Measurements from ENCODE around the gene SLC25A11. TPM values are rescaled to one million over a fixed set of nuclear protein-coding genes. Genes with fewer than 3 reads are reported as not detected.

SLC25A11 gene
- total RNA-seq, 1 experiment from 2014 or later: 75.1 TPM

- ChIA-PET RAD21 (ENCODE audit: low non-redundant PET in 1 of 2, low total read pairs in 2 of 2, uncharacterized antibody in 2 of 2, unreplicated experiment in 2 of 2) (interaction anchor here in 1 of 2 experiments (0.6 kb wide), 1 partner anchor 24 kb away, joined by 4 read pairs; the partner anchor contains the start of gene KIF1C), POLR2A (no interaction called here), CTCF (no interaction called here)
- Histone ChIP-seq H3K4me3 (replicated peaks in 1 of 2; ENCODE audit: low read depth in 1 of 2, low read length in 2 of 2) (no peak overlapping the region), H3K9ac (ENCODE audit: low read length) (no peak overlapping the region), H3K9me2 (ENCODE audit: insufficient read depth) (no peaks in the 10 kb centered on the region), H3K4me2 (ENCODE audit: low read length) (no peak overlapping the region), H4K20me1 (ENCODE audit: insufficient read depth) (no peaks in the 10 kb centered on the region), H3K9me3 (ENCODE audit: control insufficient read depth in 1 of 2, insufficient read depth in 1 of 2, low read depth in 1 of 2, low read length in 2 of 2) (no peaks in the 10 kb centered on the region), H3K27me3 (ENCODE audit: insufficient read depth, low read length) (no peaks in the 10 kb centered on the region), H3K36me3 (ENCODE audit: control insufficient read depth in 1 of 2, insufficient read depth in 2 of 2, low read length in 2 of 2) (peaks cover 8 to 24% of the 10 kb centered on the region in 2 experiments; a peak in 2 of 4 replicates), H2AFZ (ENCODE audit: low read depth, low read length, poor library complexity, severe bottlenecking) (no peak overlapping the region), H3K4me1 (ENCODE audit: control insufficient read depth in 1 of 2, insufficient read depth in 2 of 2, low read length in 2 of 2) (peaks cover 11 to 14% of the 10 kb centered on the region in 2 experiments), H3K27ac (ENCODE audit: low read depth, low read length) (no peak overlapping the region), H3K79me2 (ENCODE audit: insufficient read depth, low read length) (no peaks in the 10 kb centered on the region)
- intact Hi-C loops (cut with micrococcal nuclease): no loop called here
- TF ChIP-seq TCF7L2 (IDR thresholded peaks at IDR 0.05; ENCODE audit: borderline replicate concordance, extremely low read depth, insufficient read depth, insufficient read length) (no peak), POLR2AphosphoS5 (IDR thresholded peaks at IDR 0.05; ENCODE audit: low read depth, low read length) (no peak), EGR1 (IDR thresholded peaks at IDR 0.05; ENCODE audit: low read depth) (no peak), SRF (IDR thresholded peaks at IDR 0.05; ENCODE audit: low read depth) (no peak), ZFX (IDR thresholded peaks at IDR 0.05) (no peak), ZNF274 (IDR thresholded peaks at IDR 0.05; ENCODE audit: low read depth, low read length) (no peak), EZH2phosphoT487 (IDR thresholded peaks at IDR 0.05; ENCODE audit: borderline replicate concordance) (no peak), JUND (IDR thresholded peaks at IDR 0.05) (no peak), CTCF (IDR thresholded peaks at IDR 0.05 in 2 of 3, conservative IDR thresholded peaks at IDR 0.05 in 1 of 3; ENCODE audit: borderline replicate concordance in 1 of 3, insufficient read depth in 1 of 3, low read depth in 2 of 3, low read length in 2 of 3) (no peak), REST (IDR thresholded peaks at IDR 0.05; ENCODE audit: low read depth) (no peak)
- no TSS peak for BruUV-seq (replicated peaks)
- DNase-seq (ENCODE audit: low read depth, low spot score) (no peak), ATAC-seq (no peak)
Measured at GRCh38 chr17:4973256-4974114, 33.6 kb upstream of the SLC25A11 start.
